ENCODE data around the gene STOM. TPM values are rescaled to one million over a fixed set of nuclear protein-coding genes. Genes with fewer than 3 reads are reported as not detected.

Gene STOM
- polyA plus RNA-seq, 3 donors = 23.8 to 66.9 (median 63.8) TPM

GRCh38 chr9:121302341-121302740 is 67.7 kb downstream of the STOM start:
- intact Hi-C loops (cut with micrococcal nuclease) = no loop called here
- H3K36me3 Mint-ChIP-seq = peaks cover 42 to 45% of the 10 kb centered on the region in 2 donors
- Histone ChIP-seq H4K20me1 (ENCODE audit: insufficient read depth, low read length) (peaks cover 11% of the 10 kb centered on the region), H2AFZ (ENCODE audit: insufficient read depth, low read depth, low read length, poor library complexity, severe bottlenecking) (no peak overlapping the region), H3K36me3 (replicated peaks in 1 of 2; ENCODE audit: control insufficient read depth in 1 of 2, insufficient read depth in 2 of 2, low read length in 2 of 2) (peaks cover 42 to 49% of the 10 kb centered on the region in 2 donors), H3K9me3 (replicated peaks in 1 of 2; ENCODE audit: control insufficient read depth in 1 of 2, insufficient read depth in 1 of 2, low read length in 2 of 2) (no peaks in the 10 kb centered on the region), H3K79me2 (ENCODE audit: insufficient read depth, low read length) (peaks cover 9% of the 10 kb centered on the region), H3K4me1 (ENCODE audit: control insufficient read depth in 1 of 2, insufficient read depth in 2 of 2, low read length in 2 of 2) (peaks cover 29 to 33% of the 10 kb centered on the region in 2 donors), H3K27me3 (ENCODE audit: control insufficient read depth in 2 of 2, insufficient read depth in 2 of 2, low read length in 2 of 2) (peaks cover 0 to 8% of the 10 kb centered on the region in 2 donors), H3K27ac (ENCODE audit: low read depth in 1 of 2, low read length in 2 of 2) (no peak overlapping the region), H3K4me2 (replicated peaks; ENCODE audit: extremely low read depth, low read length, poor library complexity, severe bottlenecking) (no peak overlapping the region), H3K9ac (ENCODE audit: insufficient read depth, low read length, poor library complexity, severe bottlenecking) (no peak overlapping the region), H3K4me3 (replicated peaks in 1 of 3; ENCODE audit: low read depth in 2 of 3, low read length in 3 of 3) (no peak overlapping the region)
- H3K27ac Mint-ChIP-seq = no peak overlapping the region
- H3K9me3 Mint-ChIP-seq = no peaks in the 10 kb centered on the region
- no peak for TF ChIP-seq CTCF (IDR thresholded peaks at IDR 0.05)
- peaks cover 29% of the 10 kb centered on the region for H3K4me1 Mint-ChIP-seq
- 90% methylated on average over 2 of the region's 5 CpGs for WGBS (ENCODE audit: insufficient coverage)
- no peak for DNase-seq
- peaks cover 6 to 13% (median 9%) of the 10 kb centered on the region in 3 donors for H3K27me3 Mint-ChIP-seq (ENCODE audit: low read depth in 3 of 3)
- no peak overlapping the region for H3K4me3 Mint-ChIP-seq

GRCh38 chr9:121301881-121302286 is 68.2 kb downstream of the STOM start:
- H3K36me3 Mint-ChIP-seq = peaks cover 41 to 43% of the 10 kb centered on the region in 2 donors
- 98% methylated on average over 11 of the region's 11 CpGs for WGBS (ENCODE audit: insufficient coverage)
- H3K27me3 ChIP-seq (ENCODE audit: control insufficient read depth in 2 of 2, insufficient read depth in 2 of 2, low read length in 2 of 2) = peaks cover 0 to 8% of the 10 kb centered on the region in 2 donors
- peaks cover 6 to 13% (median 9%) of the 10 kb centered on the region in 3 donors for H3K27me3 Mint-ChIP-seq (ENCODE audit: low read depth in 3 of 3)
- H3K9me3 Mint-ChIP-seq = no peaks in the 10 kb centered on the region
- H3K27ac ChIP-seq (ENCODE audit: low read depth in 1 of 2, low read length in 2 of 2) = no peak overlapping the region
- peaks cover 34 to 37% of the 10 kb centered on the region in 2 donors for H3K4me1 ChIP-seq (ENCODE audit: control insufficient read depth in 1 of 2, insufficient read depth in 2 of 2, low read length in 2 of 2)
- no peak overlapping the region for H3K9ac ChIP-seq (ENCODE audit: insufficient read depth, low read length, poor library complexity, severe bottlenecking)
- no peak for DNase-seq
- no peak overlapping the region for H3K27ac Mint-ChIP-seq
- TF ChIP-seq CTCF (IDR thresholded peaks at IDR 0.05) = no peak
- peaks cover 11% of the 10 kb centered on the region for H4K20me1 ChIP-seq (ENCODE audit: insufficient read depth, low read length)
- H3K4me3 ChIP-seq (replicated peaks in 1 of 3; ENCODE audit: low read depth in 2 of 3, low read length in 3 of 3) = no peak overlapping the region
- peaks cover 34% of the 10 kb centered on the region for H3K4me1 Mint-ChIP-seq
- intact Hi-C loops (cut with micrococcal nuclease) = no loop called here
- H3K4me2 ChIP-seq (replicated peaks; ENCODE audit: extremely low read depth, low read length, poor library complexity, severe bottlenecking) = no peak overlapping the region
- H3K4me3 Mint-ChIP-seq = no peak overlapping the region
- H3K79me2 ChIP-seq (ENCODE audit: insufficient read depth, low read length) = peaks cover 9% of the 10 kb centered on the region
- no peak overlapping the region for H2AFZ ChIP-seq (ENCODE audit: insufficient read depth, low read depth, low read length, poor library complexity, severe bottlenecking)
- H3K9me3 ChIP-seq (replicated peaks in 1 of 2; ENCODE audit: control insufficient read depth in 1 of 2, insufficient read depth in 1 of 2, low read length in 2 of 2) = no peaks in the 10 kb centered on the region
- H3K36me3 ChIP-seq (replicated peaks in 1 of 2; ENCODE audit: control insufficient read depth in 1 of 2, insufficient read depth in 2 of 2, low read length in 2 of 2) = peaks cover 42 to 47% of the 10 kb centered on the region in 2 donors
